Measurements from ENCODE around the gene TNNI3. TPM values are rescaled to one million over a fixed set of nuclear protein-coding genes. Genes with fewer than 3 reads are reported as not detected.
"Not testable (repeated sequence)": the region's sequence is repeated elsewhere in the genome, so short reads cannot be mapped to it uniquely, and the experiment has no call there.

The TNNI3 gene
- total RNA-seq, 1 donor = not detected

DNA sequence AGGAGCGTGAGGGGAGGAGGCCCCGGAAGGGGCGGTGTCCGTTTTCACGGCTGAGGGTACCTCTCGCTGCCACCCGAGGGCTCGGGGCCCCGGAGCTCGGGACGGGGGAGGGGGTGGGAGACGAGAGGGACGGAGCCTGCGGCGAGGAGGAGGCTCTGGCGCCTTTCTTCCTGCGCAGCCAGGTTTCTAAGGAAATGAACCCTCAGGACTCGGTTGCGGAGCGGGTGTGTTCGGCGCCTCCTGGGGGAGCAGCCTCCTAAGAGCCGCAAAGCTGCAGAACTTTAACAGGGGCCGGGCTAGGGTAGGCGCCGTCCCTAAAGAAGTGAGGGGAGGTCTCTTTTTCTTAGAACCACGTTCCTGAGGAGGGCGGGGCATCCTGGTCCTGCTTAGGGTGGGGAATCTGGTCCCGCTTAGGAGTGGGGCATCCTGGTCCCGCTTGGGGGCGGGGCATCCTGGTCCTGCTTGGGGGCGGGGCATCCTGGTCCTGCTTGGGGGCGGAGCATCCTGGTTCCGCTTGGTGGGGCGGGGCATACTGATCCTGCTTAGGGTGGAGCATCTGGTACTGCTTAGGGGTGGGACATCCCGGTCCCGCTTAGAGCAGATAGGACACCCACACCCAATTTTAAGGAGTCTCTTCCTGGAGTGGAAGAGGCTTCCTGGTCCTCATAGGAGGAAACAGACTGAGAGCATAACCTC, 16.3 kb upstream of the TNNI3 start:
- peaks cover 2% of the 10 kb centered on the region for H3K27me3 ChIP-seq (ENCODE audit: insufficient read depth, low read length)
- peak overlapping the region; percentile 80 for H3K4me3 ChIP-seq (ENCODE audit: insufficient read depth, low read length)
- peak overlapping the region; percentile 89 for H3K4me2 ChIP-seq (ENCODE audit: insufficient read depth, low read length)
- H3K36me3 ChIP-seq (ENCODE audit: insufficient read depth, low read length) = no peaks in the 10 kb centered on the region
- DNase-seq (ENCODE audit: insufficient read length, low spot score, missing footprints) = peak; percentile 99
- H4K20me1 ChIP-seq (ENCODE audit: insufficient read depth, low read length) = peaks cover 2% of the 10 kb centered on the region
- H2AFZ ChIP-seq (ENCODE audit: low read length) = peak overlapping the region; percentile 85
- peaks cover 9% of the 10 kb centered on the region for H3K4me1 ChIP-seq (ENCODE audit: insufficient read depth, low read length)
- H3K27ac ChIP-seq (ENCODE audit: low read depth, low read length) = no peak overlapping the region
- H3K9me3 ChIP-seq (ENCODE audit: low read depth, low read length) = no peaks in the 10 kb centered on the region
- no peaks in the 10 kb centered on the region for H3K79me2 ChIP-seq (ENCODE audit: insufficient read depth, low read length)
- TF ChIP-seq CTCF (IDR thresholded peaks at IDR 0.05; ENCODE audit: extremely low read depth, low read depth, low read length) = no peak

GRCh38 chr19:55173186-55173713, 15.7 kb upstream of the TNNI3 start:
- H3K27ac ChIP-seq (ENCODE audit: low read depth, low read length) = peak overlapping the region; percentile 56
- H4K20me1 ChIP-seq (ENCODE audit: insufficient read depth, low read length) = peaks cover 2% of the 10 kb centered on the region
- no peaks in the 10 kb centered on the region for H3K9me3 ChIP-seq (ENCODE audit: low read depth, low read length)
- DNase-seq (ENCODE audit: insufficient read length, low spot score, missing footprints) = peak; percentile 92
- H2AFZ ChIP-seq (ENCODE audit: low read length) = peak overlapping the region; percentile 88
- H3K4me3 ChIP-seq (ENCODE audit: insufficient read depth, low read length) = peak overlapping the region; percentile 80
- TF ChIP-seq CTCF (IDR thresholded peaks at IDR 0.05; ENCODE audit: extremely low read depth, low read depth, low read length) = no peak
- H3K36me3 ChIP-seq (ENCODE audit: insufficient read depth, low read length) = no peaks in the 10 kb centered on the region
- peaks cover 2% of the 10 kb centered on the region for H3K27me3 ChIP-seq (ENCODE audit: insufficient read depth, low read length)
- H3K79me2 ChIP-seq (ENCODE audit: insufficient read depth, low read length) = no peaks in the 10 kb centered on the region
- peaks cover 9% of the 10 kb centered on the region for H3K4me1 ChIP-seq (ENCODE audit: insufficient read depth, low read length)
- peak overlapping the region; percentile 89 for H3K4me2 ChIP-seq (ENCODE audit: insufficient read depth, low read length)

DNA sequence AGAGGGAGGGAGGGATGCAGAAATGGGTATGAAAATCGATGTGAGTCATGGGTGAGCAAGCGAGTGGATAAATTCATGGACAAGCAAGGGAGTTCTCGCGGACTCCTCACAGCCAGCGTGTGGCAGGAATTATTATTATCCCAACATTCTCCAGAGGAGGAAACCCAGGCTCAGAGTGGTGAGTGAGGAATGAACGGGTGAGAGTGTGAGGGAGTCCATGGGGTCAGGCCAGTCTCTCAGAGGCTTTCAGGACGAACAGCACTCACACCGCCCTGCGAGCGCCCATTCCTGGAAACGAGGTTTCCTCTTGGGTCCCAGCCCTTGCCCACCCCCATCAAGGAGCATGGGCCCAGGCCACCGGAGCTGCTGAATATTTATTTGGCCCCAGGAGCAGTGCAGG, 15.2 kb upstream of the TNNI3 start:
- H3K4me2 ChIP-seq (ENCODE audit: insufficient read depth, low read length) = peak overlapping the region; percentile 89
- no peaks in the 10 kb centered on the region for H3K36me3 ChIP-seq (ENCODE audit: insufficient read depth, low read length)
- H3K4me1 ChIP-seq (ENCODE audit: insufficient read depth, low read length) = peaks cover 9% of the 10 kb centered on the region
- peak; percentile 98 for DNase-seq (ENCODE audit: insufficient read length, low spot score, missing footprints)
- no peaks in the 10 kb centered on the region for H3K79me2 ChIP-seq (ENCODE audit: insufficient read depth, low read length)
- no peak for TF ChIP-seq CTCF (IDR thresholded peaks at IDR 0.05; ENCODE audit: extremely low read depth, low read depth, low read length)
- H3K9me3 ChIP-seq (ENCODE audit: low read depth, low read length) = no peaks in the 10 kb centered on the region
- peaks cover 2% of the 10 kb centered on the region for H4K20me1 ChIP-seq (ENCODE audit: insufficient read depth, low read length)
- peak overlapping the region; percentile 56 for H3K27ac ChIP-seq (ENCODE audit: low read depth, low read length)
- H3K4me3 ChIP-seq (ENCODE audit: insufficient read depth, low read length) = peak overlapping the region; percentile 80
- H2AFZ ChIP-seq (ENCODE audit: low read length) = peak overlapping the region; percentile 88
- peaks cover 2% of the 10 kb centered on the region for H3K27me3 ChIP-seq (ENCODE audit: insufficient read depth, low read length)

- Histone ChIP-seq H3K27ac (ENCODE audit: low read depth, low read length) (peak overlapping the region; percentile 56), H3K4me3 (ENCODE audit: insufficient read depth, low read length) (peak overlapping the region; percentile 80), H3K4me2 (ENCODE audit: insufficient read depth, low read length) (peak overlapping the region; percentile 89), H2AFZ (ENCODE audit: low read length) (peak overlapping the region; percentile 88)
- not testable (repeated sequence) for H3K4me1 ChIP-seq (ENCODE audit: insufficient read depth, low read length); DNase-seq (ENCODE audit: insufficient read length, low spot score, missing footprints); H4K20me1 ChIP-seq (ENCODE audit: insufficient read depth, low read length); H3K9me3 ChIP-seq (ENCODE audit: low read depth, low read length); H3K27me3 ChIP-seq (ENCODE audit: insufficient read depth, low read length); H3K79me2 ChIP-seq (ENCODE audit: insufficient read depth, low read length); H3K36me3 ChIP-seq (ENCODE audit: insufficient read depth, low read length)
Observed at GRCh38 chr19:55172318-55172717, 14.8 kb upstream of the TNNI3 start.
